GM12892 (cell line): ENCODE data around the gene RPS6KA5.

Experiments used
- POLR2A ChIP-seq: IDR thresholded peaks from 2 replicates; pipeline ENCODE4 v1.6.1; 2011; ENCODE audit warnings: low read depth, low read length, control low read depth
- POLR2AphosphoS5 ChIP-seq: IDR thresholded peaks from 2 replicates; pipeline ENCODE4 v1.6.1; 2011; ENCODE audit warnings: low read depth, low read length, control low read depth
- TAF1 ChIP-seq: IDR thresholded peaks from 2 replicates; pipeline ENCODE4 v1.6.1; 2011; ENCODE audit warnings: low read depth, mild to moderate bottlenecking, control low read depth, low read length, borderline replicate concordance

DNA sequence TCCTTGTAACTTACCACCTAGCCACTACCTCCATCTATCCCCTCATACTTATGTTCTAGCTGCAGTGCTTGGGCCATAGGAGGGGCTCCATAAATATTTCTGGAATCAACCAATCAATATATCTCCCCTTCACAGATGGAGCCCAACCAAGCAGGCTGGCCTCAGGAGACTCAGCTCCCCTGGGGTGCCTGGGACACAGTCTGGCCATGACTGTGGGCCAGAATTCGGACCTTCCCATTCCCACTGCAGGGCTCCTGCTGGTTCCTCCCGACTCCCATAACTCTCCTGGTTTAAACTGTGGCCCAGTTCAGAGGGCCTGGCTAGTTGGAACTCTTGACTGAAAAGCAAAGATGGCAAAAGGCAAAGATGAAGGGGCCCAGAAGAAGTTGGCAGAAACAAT, 257.2 kb downstream of the RPS6KA5 start:
- TF ChIP-seq POLR2A (no peak), POLR2AphosphoS5 (no peak), TAF1 (no peak)
